ENCODE results near the gene DELE1.

DELE1 gene

GRCh38 chr5:141923448-141924313 lies at the start of gene DELE1:
Gene DELE1, plus strand, starts transcription at chr5:141923871. Its CDS starts 71 bp downstream, at chr5:141923942.
- DNase-seq, result peak; percentile 85 to 87

DNA sequence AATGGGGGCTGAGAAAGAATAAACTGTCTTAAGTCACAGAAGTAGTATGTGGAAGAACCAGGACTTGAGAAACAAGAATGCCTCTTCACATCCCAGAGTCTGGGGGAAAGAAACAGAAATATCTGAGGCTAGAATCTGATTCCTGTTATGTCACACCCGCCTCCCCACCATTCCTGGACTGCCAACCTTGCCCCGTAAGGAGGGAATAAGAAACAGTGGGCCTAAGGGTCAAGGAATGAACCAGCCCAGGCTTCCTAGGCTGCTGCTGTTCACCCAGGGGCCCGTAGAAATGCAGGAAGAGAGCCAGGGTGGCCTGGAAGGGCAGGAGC lies 49.8 kb upstream of the DELE1 start:
- DNase-seq, result no peak

DNA sequence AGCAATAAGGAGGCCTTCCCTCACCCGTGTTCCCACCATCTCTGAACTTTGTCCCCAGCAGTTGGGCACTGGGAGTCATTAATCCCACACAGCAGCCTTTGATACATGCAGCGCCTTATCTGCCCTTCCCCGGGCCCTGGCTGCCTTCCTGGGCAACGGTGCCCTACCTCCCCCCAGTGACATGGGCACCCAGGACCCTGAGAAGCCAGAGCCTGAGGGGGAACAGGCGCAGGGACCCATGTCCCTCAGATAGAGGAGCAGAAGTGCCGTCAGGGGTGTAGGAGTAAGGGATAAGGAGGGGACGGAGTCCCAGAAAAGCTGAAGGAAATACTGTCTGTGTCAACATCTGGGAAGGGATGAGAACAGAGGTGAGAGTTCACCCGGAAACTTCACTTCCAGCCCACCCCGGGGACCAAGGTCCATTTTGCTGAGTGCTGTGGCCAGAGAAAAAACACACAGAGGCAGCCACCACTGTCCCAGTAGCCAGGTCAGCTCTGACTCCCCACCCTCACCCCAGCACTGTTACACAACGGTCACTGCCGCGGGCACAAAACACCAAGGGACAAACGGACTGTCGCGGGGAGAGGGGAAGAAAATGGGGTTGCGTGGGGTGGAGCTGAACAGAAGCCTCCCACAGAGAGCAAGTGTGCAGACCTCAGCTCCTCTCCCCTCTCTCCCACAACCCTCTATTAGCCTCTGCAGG lies 49.3 kb upstream of the DELE1 start:
- DNase-seq, result no peak

GRCh38 chr5:141875022-141875740 lies 48.5 kb upstream of the DELE1 start:
- DNase-seq, result no peak

GRCh38 chr5:141875795-141876627 lies 47.7 kb upstream of the DELE1 start:
- DNase-seq, result no peak

GRCh38 chr5:141876628-141877355 lies 46.9 kb upstream of the DELE1 start:
- DNase-seq, result no peak

GRCh38 chr5:141877356-141878185 lies 46.1 kb upstream of the DELE1 start:
- no peak for DNase-seq

GRCh38 chr5:141878186-141878710 lies 45.4 kb upstream of the DELE1 start, which contains the start of gene PCDH1:
Gene PCDH1, minus strand, starts transcription at chr5:141878410. Its CDS starts 148 bp downstream, at chr5:141878262.
- DNase-seq, result no peak

- peak; percentile 86 to 90 for DNase-seq
These were observed 44.8 kb upstream of the DELE1 start for GRCh38 chr5:141878711-141879425.

DNA sequence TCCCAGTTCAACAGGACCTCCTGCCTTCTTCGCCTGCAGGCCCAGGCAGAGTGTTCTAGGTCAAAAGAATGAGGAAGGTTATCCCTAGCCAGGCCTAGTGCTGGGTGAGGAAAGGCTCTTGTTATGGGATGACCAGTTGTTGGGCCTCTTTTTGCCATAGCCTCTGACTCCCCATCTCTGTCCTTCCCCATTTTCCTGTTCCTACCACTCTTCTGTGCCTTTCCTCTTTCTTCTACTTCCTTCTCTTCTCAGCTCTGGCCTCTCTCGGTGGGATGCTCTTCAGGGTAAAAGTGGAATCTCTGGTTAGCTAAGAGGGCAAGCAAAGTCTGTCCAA lies 44.3 kb upstream of the DELE1 start:
- DNase-seq, result no peak

DNA sequence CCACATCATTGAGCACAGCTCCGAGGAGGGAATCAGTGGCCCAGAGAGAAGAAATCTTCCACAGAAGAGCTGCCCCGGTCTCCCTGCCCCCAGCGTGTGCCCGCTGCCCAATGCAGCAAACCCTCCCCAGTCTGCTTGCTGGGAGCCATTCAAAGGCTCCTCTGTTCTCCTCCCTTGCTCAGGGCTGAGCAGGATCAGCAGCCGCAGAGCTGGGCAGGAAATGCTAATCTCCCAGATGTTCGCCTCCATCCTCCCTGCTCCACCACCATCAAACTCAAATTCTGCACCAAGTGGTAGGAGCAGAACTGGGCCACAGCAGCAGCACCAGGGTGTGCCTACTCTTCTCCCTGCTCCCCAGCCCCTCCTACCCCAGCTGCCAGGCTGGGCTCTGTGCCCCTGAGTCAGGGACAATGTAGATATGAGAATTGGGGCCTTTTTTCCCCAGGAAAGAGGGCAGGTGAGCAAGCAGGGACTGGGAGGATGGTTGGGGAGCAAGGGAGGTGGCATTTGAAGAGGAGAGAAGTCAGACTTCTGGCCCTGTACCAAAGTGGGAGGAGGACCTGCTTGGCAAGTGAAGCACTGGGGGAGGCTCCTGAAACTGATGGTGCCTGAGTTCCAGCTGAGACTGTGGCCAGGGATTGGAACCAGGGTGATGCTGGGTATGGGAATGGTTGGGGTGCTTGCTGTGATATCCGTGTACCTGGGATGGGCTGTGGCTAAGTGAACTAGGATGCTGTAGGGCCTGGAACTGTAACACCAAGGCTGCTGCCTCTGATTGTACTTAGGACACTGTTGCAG lies 43.5 kb upstream of the DELE1 start:
- DNase-seq, result no peak

DNA sequence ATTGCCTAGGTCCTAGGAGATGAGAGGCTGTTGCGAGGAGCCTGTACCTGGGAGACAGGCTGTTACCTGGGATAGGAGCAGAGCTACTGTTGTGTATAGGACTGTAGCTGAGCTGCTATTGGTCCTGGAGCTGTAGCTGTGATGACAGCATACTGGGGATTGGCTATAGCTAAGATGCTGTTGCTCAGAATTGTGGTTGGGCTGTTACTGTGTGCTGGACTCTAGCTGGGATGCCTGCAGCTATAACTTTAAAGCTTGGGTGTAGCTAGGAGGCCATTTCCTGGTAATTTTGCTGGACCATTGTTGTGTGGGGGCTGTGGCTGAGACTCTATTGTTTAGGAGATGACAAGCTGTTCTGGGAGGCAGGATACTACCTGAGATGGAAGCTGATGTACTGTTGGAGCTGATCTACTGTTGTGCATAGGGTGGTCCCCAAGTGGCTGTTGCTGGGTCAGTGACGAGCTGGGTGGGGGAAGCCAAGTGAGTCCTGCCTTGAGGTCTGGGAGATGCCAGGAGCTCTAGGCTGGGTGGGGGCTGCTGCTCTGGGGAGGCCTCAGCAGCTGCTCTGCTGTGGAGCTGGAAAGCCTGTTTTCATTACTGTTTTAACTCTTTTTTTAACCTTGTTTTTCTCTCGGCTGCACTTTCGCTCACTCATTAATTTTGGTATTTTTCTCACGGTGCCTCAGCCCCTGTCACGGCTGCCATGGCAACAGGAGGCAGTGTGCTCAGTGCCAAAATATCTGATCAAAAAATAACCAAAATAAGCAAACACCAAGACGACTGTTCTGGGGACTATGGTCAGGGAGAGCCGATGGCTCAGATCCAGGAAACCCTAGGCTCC lies 42.5 kb upstream of the DELE1 start:
- no peak for DNase-seq

DNA sequence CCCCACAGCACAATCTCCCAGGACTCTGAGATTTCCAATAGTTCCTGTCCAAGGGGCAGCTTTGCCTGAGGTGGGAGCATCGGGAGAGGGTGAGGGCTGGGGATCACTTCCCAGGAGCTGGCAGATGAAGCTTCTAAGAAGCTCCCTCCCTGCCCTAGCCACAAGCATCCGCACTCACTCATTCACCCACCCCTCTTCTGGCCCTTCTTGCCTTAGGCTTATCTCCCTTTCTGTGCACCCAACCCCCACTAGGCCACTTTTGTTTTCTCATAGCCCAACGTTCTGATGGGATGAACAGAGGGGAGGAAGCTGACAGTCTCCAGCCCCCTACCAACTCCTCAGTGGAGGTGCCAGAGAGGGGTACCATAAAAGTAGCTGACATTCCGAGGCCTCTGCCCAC lies 41.8 kb upstream of the DELE1 start:
- no peak for DNase-seq

DNA sequence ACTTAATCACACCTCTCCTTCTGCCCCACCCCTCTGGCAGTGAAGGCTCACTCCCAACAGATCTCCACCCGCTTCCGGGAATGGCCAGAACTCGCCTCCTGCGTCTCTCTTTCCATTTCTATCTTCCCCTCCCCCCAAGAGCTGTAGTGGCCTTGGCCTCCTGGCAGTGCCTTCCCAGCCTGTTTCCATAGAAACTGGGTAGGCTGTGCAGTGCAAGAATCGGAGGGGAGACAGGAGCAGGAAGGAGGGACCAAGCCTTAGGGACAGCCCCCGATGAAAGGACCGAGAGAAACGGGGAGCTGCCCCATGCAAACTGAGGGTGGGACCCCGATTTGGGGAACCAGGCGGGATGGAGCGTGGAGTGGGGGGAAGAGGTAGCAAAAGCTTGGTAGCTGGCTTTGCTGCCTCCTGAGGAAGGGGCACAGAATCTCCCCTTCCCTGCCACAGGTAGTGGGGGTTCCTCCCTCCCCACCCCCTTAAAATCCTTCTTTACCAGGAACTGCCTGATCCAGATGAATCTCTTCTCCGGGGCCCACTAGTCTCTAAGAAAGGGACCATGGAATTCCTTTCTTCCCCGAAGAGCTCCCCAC lies 41.0 kb upstream of the DELE1 start:
- DNase-seq, result no peak

- DNase-seq, result no peak
These were observed 40.3 kb upstream of the DELE1 start for GRCh38 chr5:141883184-141883891.

DNA sequence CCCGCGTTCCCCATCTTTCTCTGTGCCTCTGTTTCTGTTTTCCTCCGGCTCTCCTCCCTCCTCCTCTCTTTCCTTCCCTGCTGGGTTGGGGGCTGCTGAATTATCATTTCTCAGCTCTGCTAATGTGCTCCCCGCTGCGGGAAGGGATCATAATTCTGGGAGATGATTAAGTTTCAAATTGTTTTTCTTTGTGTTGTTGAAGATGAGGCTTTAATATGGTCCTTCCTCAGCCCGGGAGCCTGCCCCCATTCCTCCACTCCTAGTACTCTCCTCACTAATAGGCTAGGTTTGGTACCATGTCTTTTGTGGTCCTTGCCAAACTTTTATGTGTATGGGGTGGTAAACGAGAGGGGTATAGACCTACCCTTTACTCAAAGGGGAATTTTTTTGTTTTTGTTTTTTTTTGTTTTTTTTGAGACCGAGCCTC lies 39.8 kb upstream of the DELE1 start:
- DNase-seq, result no peak

DNA sequence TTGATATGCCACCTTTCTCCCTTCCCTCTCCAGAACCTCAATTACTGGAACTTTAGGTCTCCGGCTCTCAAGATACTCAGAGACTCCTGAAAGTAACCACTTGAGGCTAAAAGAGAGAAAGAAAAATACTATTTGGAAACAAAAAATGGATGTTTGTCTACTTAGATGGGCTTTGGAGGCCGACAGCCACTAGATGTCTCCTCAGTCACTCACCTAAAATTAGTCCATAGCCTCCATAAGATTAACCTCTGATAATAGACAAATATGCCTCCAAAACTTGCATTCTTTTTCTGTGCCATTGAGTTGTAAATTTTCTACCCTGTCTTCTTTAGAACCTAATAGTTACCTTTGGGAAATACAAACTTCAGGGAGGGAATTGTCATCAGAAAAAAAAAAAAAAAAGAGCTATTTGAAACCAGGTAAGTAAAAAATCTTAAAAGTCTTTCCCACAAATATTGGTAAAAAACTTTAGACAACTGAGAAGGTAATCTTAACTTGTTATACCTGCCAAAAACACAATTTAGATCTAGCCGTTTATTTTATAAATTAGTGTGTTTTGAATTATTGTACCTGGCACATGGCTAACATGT lies 34.3 kb upstream of the DELE1 start:
- no peak for DNase-seq
